Tibial nerve (tissue), 4 donors: Measurements from ENCODE around the gene SLC12A8.

ENCODE experiments used
- CTCF ChIP-seq, 5 experiments: fragments of 200-600 bp in 3 of 5; fragments of 450-650 bp in 2 of 5; sonication (generic) in 3 of 5; IDR thresholded peaks; one replicate each; pipeline ENCODE4 v1.5.1; 2016 to 2019; ENCODE audit warnings: antibody characterized with exemption in 5 of 5, mild to moderate bottlenecking in 3 of 5, moderate library complexity in 2 of 5
- EP300 ChIP-seq, 2 donors: sonication (generic); formaldehyde crosslinking; IDR thresholded peaks; one replicate each; pipeline ENCODE4 v1.6.1; 2017; ENCODE audit warnings: antibody characterized with exemption in 2 of 2, mild to moderate bottlenecking in 1 of 2

- TF ChIP-seq CTCF (IDR thresholded peaks at IDR 0.05), result no peak
- TF ChIP-seq EP300 (IDR thresholded peaks at IDR 0.05), result no peak
Observed at GRCh38 chr3:125035217-125035616, 177.3 kb downstream of the SLC12A8 start.
